Stimulated activated memory B cell treated with anti-CD40 and anti-IgM and Interleukin-4, amounts not matched to agents 10 μg/mL and 1 μg/mL and 100 μg/mL, for 72 hours (primary cell): Measurements from ENCODE around the gene PCP4.

Experiments
- ATAC-seq: fragments of 150-1000 bp; cut with Tn5 transposase; 2 replicates; pipeline ENCODE4 v1.10.0; 2021
- H3K27ac Mint-ChIP-seq: one replicate; pipeline ENCODE4 v1.8.0; 2022; ENCODE audit warnings: mild to moderate bottlenecking, mixed read lengths
- H3K27me3 Mint-ChIP-seq: one replicate; pipeline ENCODE4 v1.8.0; 2022; ENCODE audit warnings: mixed read lengths
- H3K36me3 Mint-ChIP-seq: one replicate; pipeline ENCODE4 v1.8.0; 2022; ENCODE audit warnings: mixed read lengths
- H3K4me1 Mint-ChIP-seq: one replicate; pipeline ENCODE4 v1.8.0; 2022; ENCODE audit warnings: mixed read lengths
- H3K4me3 Mint-ChIP-seq: one replicate; pipeline ENCODE4 v1.8.0; 2022; ENCODE audit warnings: mild to moderate bottlenecking, moderate library complexity, mixed read lengths
- H3K9me3 Mint-ChIP-seq: one replicate; pipeline ENCODE4 v1.8.0; 2022; ENCODE audit warnings: mixed read lengths

Gene PCP4

DNA sequence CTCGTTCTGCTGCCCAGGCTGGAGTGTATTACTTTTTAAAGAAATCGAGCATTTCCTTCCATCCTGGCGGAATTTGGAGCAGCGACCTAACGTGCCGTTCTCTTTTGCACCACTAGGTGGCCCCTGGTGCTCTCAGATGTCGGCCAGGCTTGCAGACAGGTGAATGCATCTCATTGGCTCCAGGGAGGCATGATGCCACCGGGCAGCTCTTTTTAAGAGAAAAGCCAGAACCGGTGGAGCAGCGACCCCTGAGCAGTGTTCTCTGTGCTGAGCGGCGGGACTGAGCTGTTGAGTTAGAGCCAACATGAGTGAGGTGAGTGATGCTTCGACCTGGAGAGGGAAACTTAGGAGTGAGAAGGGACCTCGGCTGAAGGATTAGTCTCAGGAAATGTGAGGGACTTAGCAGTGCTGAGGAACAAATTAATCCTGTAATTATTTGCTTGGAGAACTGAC lies at the start of gene PCP4:
Gene PCP4, plus strand, starts transcription at position 241 of the 453 bp plus-strand sequence. Its CDS starts 64 bp downstream, at position 305.
- peaks cover 10% of the 10 kb centered on the region for H3K27me3 Mint-ChIP-seq
- no peak within 1 kb of the TSS for H3K27ac Mint-ChIP-seq
- peak; percentile 21 for ATAC-seq
- no peaks in the 10 kb centered on the region for H3K9me3 Mint-ChIP-seq
- no peak within 1 kb of the TSS for H3K4me3 Mint-ChIP-seq
- no peaks in the 10 kb centered on the region for H3K36me3 Mint-ChIP-seq
- peaks cover 6% of the 10 kb centered on the region for H3K4me1 Mint-ChIP-seq

DNA sequence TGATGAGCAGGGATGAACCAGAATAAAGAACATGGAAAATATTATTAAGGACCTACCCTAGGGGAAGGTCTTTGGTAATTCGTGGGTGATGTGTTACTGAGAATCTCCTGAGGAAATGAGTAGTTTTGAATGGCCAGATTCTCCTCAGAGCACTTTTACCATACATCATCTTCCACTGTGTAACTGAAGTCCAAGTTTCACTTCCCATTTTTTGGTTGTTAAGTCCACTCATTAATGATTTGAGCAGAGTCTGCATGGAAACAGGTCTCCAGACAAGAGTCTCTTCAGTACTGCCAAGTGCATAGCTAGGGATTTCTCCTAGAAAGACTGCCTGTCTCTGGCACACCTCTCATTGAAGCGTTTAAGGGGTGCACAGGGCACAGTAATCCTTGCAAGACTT lies 48.7 kb upstream of the PCP4 start:
- peaks cover 4% of the 10 kb centered on the region for H3K9me3 Mint-ChIP-seq

DNA sequence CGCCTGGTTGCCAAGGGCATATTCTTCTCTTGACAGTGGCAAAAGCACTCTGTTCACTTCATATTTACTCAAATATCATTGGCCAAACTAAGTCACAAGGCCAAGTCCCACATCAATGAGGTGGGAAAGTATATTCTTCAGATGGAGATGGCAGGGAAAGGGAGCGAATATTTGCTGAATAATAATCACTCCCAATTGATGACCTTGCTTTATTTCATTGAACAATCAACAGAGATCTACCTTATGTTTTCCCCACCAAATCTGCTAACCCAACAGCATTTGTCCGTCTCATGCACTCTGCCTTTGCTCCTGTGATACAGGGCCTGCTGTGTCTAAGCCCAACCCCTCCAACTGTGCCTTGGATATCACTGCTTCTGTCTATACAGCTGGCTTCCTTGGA lies 45.2 kb upstream of the PCP4 start:
- Mint-ChIP-seq H3K27ac (no peak overlapping the region), H3K4me3 (no peak overlapping the region), H3K27me3 (no peaks in the 10 kb centered on the region), H3K36me3 (no peaks in the 10 kb centered on the region), H3K9me3 (peaks cover 12% of the 10 kb centered on the region), H3K4me1 (no peaks in the 10 kb centered on the region)
- ATAC-seq = no peak

More for the DNA sequence above, 48.7 kb upstream of the PCP4 start:
- no peaks in the 10 kb centered on the region for H3K27me3 Mint-ChIP-seq
- no peaks in the 10 kb centered on the region for H3K36me3 Mint-ChIP-seq
- no peak for ATAC-seq
- no peak overlapping the region for H3K4me3 Mint-ChIP-seq
- H3K27ac Mint-ChIP-seq = no peak overlapping the region
- no peaks in the 10 kb centered on the region for H3K4me1 Mint-ChIP-seq

DNA sequence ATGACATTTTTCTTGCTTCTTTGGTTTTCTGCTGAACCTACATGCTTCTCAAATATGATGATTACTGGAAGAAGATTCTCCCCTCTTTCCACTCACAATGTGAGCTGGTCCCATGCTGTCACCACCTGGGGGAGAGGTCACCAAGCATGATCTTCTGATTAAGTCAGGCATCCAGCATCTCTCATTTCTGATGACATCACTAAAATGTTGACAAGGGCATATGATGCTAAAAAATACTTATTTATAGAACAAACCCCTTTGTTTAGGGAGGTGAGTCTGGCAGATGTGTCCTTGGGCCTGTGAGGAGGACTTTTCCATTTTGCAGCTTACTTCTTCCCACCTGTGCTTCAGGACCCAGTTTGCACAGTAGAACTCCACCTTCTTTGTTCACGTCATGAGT lies 42.0 kb upstream of the PCP4 start:
- no peaks in the 10 kb centered on the region for H3K4me1 Mint-ChIP-seq

DNA sequence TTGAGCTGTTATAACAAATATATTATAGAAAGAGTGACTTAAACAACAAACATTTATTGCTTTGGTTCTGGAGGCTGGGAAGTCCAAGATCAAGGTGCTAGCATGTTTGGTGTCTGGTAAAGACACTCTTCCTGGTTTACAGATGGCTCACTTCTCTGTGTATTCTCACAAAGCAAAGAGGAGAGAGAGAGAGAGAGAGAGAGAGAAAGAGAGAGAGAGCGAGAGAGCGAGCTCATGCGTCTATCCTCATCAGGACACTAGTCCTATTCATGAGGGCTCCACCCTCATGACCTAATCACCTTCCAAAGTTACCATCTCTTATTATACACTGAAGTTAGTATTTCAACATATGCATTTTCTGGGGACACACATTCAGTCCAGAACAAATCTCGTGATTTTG lies 32.7 kb upstream of the PCP4 start:
- no peaks in the 10 kb centered on the region for H3K27me3 Mint-ChIP-seq
- peaks cover 5% of the 10 kb centered on the region for H3K9me3 Mint-ChIP-seq
- H3K27ac Mint-ChIP-seq = no peak overlapping the region
- no peak overlapping the region for H3K4me3 Mint-ChIP-seq
- H3K36me3 Mint-ChIP-seq = no peaks in the 10 kb centered on the region
- no peaks in the 10 kb centered on the region for H3K4me1 Mint-ChIP-seq
- no peak for ATAC-seq

More for the DNA sequence above, 42.0 kb upstream of the PCP4 start:
- ATAC-seq = no peak
- H3K36me3 Mint-ChIP-seq = no peaks in the 10 kb centered on the region
- H3K9me3 Mint-ChIP-seq = peaks cover 10% of the 10 kb centered on the region
- no peak overlapping the region for H3K27ac Mint-ChIP-seq
- no peak overlapping the region for H3K4me3 Mint-ChIP-seq
- no peaks in the 10 kb centered on the region for H3K27me3 Mint-ChIP-seq

DNA sequence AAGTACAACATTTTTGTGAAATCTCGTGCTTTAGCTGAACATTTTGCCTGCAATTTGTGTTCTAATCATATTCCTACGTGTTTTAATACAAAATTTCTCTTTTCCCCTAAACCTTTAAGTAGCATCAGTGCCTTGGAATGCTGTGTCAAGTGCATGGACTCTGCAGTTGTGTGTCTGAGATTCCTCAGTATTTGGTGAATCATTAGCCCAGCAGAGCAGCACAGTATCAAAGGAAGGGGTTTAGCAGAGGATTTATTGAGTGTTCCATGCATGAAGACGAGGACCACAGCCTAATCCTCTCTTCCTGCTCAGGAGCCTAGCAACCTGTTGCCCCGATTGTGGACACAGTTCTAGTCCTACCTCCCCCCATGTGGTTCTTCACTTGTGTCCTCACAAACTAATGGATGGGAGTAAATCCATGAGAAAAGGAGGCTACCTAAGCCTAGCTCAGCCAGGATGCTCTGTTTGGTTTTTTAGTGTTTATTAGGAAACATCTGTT lies 29.3 kb upstream of the PCP4 start:
- H3K4me1 Mint-ChIP-seq = no peaks in the 10 kb centered on the region
- no peaks in the 10 kb centered on the region for H3K36me3 Mint-ChIP-seq
- peaks cover 8% of the 10 kb centered on the region for H3K9me3 Mint-ChIP-seq
- H3K4me3 Mint-ChIP-seq = no peak overlapping the region
- H3K27ac Mint-ChIP-seq = no peak overlapping the region
- no peaks in the 10 kb centered on the region for H3K27me3 Mint-ChIP-seq
- ATAC-seq = no peak

DNA sequence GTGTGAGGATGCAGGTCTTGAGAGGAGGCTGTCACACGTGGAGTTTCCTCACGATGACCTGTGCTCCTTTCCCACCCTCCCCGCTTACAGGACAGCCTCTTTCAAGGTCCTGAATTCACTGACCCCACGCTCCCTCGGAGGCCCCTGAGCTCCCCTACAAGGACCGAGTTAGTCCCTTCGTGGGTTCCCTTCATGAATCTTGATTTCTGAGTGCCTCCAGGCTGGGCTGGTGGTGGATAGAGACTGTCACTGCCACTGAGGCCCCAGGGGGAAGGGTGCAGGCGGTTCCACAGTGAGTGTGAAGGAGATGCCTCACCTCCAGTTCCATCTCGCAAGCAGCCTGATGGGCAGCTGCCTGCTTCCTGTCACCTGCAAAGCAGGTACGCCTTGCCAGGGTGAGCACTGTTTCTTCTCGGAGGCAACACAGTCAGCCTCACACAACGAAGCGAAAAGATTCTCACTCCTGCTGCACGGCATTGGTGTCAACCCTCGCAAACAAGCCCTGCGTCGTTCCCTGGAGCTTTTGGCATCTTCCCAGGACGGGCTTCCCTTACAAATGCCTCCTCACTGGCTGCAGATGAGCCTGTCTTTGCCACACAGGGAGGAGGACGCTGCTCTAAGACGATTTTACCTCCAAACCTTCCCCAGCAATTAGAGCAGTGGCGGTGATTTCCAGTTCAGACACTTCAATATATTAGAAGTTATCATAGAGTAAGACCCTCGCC lies 26.7 kb upstream of the PCP4 start:
- Mint-ChIP-seq H3K36me3 (no peaks in the 10 kb centered on the region), H3K27me3 (no peaks in the 10 kb centered on the region), H3K4me1 (no peaks in the 10 kb centered on the region), H3K27ac (no peak overlapping the region), H3K9me3 (peaks cover 4% of the 10 kb centered on the region), H3K4me3 (no peak overlapping the region)
- ATAC-seq = no peak

DNA sequence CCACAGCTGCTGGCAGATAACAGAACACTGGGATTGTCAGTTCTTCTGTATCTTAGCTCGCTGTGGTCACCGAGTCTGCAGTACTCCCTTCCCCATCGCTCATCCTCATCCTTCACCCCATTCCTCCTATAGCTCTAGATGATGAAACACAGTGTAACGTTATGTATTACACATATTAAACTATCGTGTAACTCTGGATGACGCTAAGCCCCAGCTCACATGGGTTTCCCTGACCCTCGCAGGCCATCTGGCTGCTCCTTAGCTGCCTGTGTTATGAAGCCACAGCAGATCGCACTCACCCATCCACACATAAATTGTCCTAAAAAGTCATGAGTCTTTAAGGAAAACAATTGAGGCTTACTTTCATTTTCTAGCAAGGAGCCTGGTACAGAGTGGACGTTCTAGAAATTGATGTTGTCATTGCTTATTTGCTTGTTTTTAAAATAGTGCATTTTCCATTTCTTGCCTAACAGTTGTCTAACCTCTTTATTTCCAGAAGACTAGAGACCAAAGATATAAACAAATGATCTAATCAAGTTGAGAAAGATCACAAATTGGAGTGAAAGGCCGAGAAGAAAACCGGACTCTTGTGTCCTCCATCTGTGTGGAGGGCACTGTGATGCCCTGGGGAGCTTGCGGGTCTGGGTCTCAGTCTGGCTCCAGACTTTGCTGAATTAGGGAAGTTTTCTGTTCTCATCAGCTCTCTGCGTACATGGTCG lies 24.3 kb upstream of the PCP4 start:
- no peak for ATAC-seq
- Mint-ChIP-seq H3K27me3 (no peaks in the 10 kb centered on the region), H3K9me3 (peaks cover 4% of the 10 kb centered on the region), H3K27ac (no peak overlapping the region), H3K4me3 (no peak overlapping the region), H3K36me3 (no peaks in the 10 kb centered on the region), H3K4me1 (no peaks in the 10 kb centered on the region)

DNA sequence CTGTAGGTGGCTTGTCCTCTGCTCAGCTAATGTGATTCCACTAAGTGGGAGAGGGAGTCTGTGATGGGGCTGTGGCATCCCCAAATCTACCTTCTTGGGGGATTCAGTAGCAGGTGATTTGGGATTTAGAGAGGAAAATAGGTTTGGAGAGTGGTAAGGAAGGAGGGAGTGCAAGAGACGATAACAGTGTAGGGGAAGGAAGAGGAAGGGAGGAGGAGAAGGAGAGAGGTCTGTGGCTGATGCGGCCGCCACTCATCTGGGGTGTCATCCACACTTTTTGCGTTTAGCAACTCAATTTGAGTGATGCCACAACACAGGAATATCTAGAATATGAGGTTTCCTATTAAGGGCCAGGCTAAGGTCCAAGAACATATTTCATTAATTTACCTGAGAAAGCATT lies 23.8 kb upstream of the PCP4 start:
- peaks cover 4% of the 10 kb centered on the region for H3K9me3 Mint-ChIP-seq
- no peaks in the 10 kb centered on the region for H3K27me3 Mint-ChIP-seq
- no peak overlapping the region for H3K27ac Mint-ChIP-seq
- no peaks in the 10 kb centered on the region for H3K4me1 Mint-ChIP-seq
- H3K36me3 Mint-ChIP-seq = no peaks in the 10 kb centered on the region
- ATAC-seq = no peak
- H3K4me3 Mint-ChIP-seq = no peak overlapping the region

DNA sequence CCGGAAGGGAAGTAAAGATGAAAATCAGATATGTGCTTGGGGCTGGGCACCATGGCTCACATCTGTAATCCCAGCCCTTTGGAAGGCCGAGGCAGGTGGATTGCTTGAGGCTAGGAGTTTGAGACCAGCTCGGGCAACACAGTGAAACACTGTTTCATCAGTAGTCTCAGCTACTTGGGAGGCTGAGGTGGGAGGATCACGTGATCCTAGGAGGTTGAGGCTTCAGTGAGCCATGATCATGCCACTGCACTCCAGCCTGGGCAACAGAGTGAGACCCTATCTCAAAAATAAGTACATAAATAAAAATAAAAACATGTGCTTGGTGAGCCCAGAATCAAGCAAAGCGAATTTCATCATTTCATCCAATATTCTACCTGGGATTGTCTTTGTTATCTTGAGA lies 23.3 kb upstream of the PCP4 start:
- Mint-ChIP-seq H3K27me3 (no peaks in the 10 kb centered on the region), H3K27ac (no peak overlapping the region)

DNA sequence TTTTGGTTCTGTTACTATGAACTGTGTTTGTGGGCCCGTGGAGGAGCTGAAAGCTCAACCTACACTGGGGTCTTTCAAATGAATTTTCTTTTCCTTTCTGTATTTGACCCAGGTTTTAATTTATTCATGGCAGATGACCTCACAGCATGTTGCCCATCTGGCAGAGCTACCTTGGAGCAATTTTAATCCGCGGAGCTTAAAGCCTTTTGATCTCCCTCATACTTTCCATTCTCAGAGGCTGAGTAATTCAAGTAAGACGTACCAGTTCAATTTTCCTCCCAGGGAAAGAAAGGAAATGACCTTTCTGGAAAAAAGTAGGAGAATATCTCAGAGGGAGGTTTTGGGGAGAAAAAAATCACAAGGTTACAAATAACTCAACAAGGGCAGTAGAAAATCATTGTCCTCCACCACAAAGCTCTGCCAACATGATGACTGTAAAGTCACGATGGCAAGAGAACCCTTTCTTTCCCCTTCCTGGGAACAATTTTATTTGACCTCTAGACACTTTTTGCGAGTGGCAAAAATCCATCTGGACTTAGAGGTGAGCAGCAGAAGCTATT lies 21.6 kb upstream of the PCP4 start:
- no peaks in the 10 kb centered on the region for H3K4me1 Mint-ChIP-seq
- H3K4me3 Mint-ChIP-seq = no peak overlapping the region
- no peaks in the 10 kb centered on the region for H3K27me3 Mint-ChIP-seq
- no peak for ATAC-seq
- H3K36me3 Mint-ChIP-seq = no peaks in the 10 kb centered on the region
- no peak overlapping the region for H3K27ac Mint-ChIP-seq
- H3K9me3 Mint-ChIP-seq = peaks cover 4% of the 10 kb centered on the region

More for the DNA sequence above, 23.3 kb upstream of the PCP4 start:
- no peak overlapping the region for H3K4me3 Mint-ChIP-seq
- no peaks in the 10 kb centered on the region for H3K4me1 Mint-ChIP-seq
- no peak for ATAC-seq
- H3K36me3 Mint-ChIP-seq = no peaks in the 10 kb centered on the region
- H3K9me3 Mint-ChIP-seq = peaks cover 4% of the 10 kb centered on the region

DNA sequence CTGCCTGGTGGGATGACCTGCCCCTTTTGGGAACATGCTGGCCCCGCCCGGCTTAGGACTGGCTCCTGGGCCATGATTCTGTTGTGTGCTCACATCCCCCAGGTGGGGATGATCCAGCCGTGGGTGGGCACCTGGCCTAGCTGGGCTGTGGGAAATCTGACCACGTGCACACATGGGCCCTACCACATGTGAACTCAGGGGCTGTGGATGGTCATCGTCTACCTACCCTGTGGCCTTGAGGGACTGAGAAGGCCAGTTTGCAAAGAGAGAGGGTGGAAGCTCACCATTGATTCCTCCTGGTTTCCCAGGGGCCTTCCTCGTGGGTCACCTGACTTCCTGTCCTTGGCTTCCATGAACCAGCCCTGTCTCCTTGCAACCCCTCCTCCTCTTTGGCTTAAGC lies 19.4 kb upstream of the PCP4 start:
- no peak for ATAC-seq
- no peak overlapping the region for H3K27ac Mint-ChIP-seq
- H3K4me3 Mint-ChIP-seq = no peak overlapping the region
- no peaks in the 10 kb centered on the region for H3K4me1 Mint-ChIP-seq
- H3K9me3 Mint-ChIP-seq = no peaks in the 10 kb centered on the region
- no peaks in the 10 kb centered on the region for H3K36me3 Mint-ChIP-seq
- no peaks in the 10 kb centered on the region for H3K27me3 Mint-ChIP-seq

DNA sequence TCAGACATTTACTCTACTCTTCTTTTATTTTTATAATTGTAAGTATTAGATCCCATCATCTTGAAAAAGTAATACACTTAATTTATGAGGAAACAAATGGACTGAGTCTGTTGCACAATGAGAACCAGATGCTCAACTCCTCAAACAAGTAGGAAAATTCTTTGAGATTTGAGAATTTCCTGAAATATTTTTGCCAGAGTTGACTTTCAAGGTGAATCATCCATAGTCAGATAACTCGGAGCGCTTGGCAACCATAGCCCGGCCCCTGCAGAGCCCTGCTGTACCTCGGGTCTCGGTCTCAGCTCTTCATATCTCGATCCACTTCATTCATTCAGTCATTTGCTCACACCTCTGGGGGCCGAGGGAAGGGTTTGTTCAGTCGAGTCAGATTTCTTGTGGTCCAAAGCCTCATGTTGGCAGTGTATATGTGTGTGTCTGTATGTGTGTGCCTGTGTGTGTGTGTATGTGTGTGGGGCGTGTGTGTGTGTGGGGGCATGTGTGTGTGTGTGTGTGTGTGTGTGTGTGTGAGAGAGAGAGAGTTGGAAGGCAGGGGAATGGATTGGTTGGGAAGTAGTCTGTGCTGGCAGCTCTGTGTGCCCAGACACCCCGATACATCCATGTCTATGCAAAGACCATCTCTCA lies 18.1 kb upstream of the PCP4 start:
- ATAC-seq = no peak
- no peaks in the 10 kb centered on the region for H3K36me3 Mint-ChIP-seq
- no peaks in the 10 kb centered on the region for H3K4me1 Mint-ChIP-seq
- no peak overlapping the region for H3K27ac Mint-ChIP-seq
- H3K9me3 Mint-ChIP-seq = peaks cover 2% of the 10 kb centered on the region
- no peak overlapping the region for H3K4me3 Mint-ChIP-seq
- H3K27me3 Mint-ChIP-seq = no peaks in the 10 kb centered on the region

DNA sequence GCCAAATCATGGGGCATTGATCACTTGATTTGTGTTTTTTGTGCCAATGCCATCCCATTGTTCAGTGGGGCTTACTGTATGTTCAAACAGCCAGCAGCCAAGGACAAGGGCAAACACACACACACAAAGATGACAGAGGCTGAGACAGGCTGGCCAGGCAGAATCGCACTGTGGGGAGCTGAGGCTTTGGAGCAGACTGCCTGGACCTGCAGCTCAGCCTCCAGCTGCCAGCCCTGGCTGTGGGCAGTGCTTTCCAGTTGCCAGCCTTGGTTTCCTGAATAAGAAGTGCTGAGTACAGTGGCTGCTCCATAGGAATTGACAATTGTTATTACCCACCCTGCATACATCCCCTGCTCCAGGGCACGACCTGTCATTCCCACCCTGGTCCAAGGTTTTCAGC lies 16.9 kb upstream of the PCP4 start:
- H3K4me1 Mint-ChIP-seq = no peaks in the 10 kb centered on the region
- H3K27me3 Mint-ChIP-seq = no peaks in the 10 kb centered on the region
- H3K27ac Mint-ChIP-seq = no peak overlapping the region
- no peaks in the 10 kb centered on the region for H3K36me3 Mint-ChIP-seq
- peaks cover 3% of the 10 kb centered on the region for H3K9me3 Mint-ChIP-seq
- H3K4me3 Mint-ChIP-seq = no peak overlapping the region
- no peak for ATAC-seq

DNA sequence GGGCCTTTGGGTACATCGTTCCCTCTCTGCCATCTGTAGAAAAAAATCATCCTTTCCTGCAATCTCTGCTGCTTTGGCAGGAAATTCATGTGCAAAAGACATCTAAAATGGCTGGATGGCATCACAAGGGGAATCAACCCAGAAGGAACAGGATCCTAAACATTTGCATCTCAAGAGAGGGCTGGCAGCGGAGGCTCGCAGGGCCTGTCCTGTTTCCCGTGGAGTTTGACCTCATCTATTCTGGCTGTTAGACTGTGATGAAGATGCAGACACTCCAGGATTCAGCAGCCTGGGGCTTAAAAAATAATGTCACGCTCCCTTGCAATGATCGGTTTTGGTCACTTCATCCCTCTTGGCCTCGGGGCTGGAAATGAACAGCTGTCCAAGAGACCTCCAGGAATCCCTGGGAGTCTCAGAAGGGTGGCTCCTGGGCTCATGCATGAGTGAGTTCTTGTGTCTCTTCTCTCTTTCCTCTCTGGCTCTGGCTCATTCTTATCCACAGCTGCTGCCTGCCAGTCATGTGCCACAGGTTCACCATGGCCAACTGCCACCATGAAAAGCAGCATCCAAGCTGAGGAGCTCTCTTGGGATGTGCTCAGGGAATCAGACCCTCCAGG lies 16.1 kb upstream of the PCP4 start:
- no peak overlapping the region for H3K27ac Mint-ChIP-seq
- no peaks in the 10 kb centered on the region for H3K36me3 Mint-ChIP-seq
- no peaks in the 10 kb centered on the region for H3K27me3 Mint-ChIP-seq
- peaks cover 3% of the 10 kb centered on the region for H3K9me3 Mint-ChIP-seq
- no peak overlapping the region for H3K4me3 Mint-ChIP-seq
- no peak for ATAC-seq
- H3K4me1 Mint-ChIP-seq = no peaks in the 10 kb centered on the region
